AG04450 (cell line): ENCODE measurements around the gene RASGRF2. TPM values are rescaled to one million over a fixed set of nuclear protein-coding genes. Genes with fewer than 3 reads are reported as not detected.

Experiments used
- CTCF ChIA-PET: fragments of 300-600, 350-600 bp; formaldehyde crosslinking; extraction: SDS; loops from one replicate; lab custom pipeline; 2022; ENCODE audit warnings: antibody characterized with exemption, inconsistent platforms; lab: Charles Lee
- POLR2A ChIA-PET: fragments of 350-600 bp; formaldehyde crosslinking; extraction: SDS; loops from one replicate; lab custom pipeline; 2021; ENCODE audit warnings: antibody characterized with exemption, inconsistent platforms; lab: Yijun Ruan, JAX
- DNase-seq: peaks from one replicate; pipeline ENCODE4 v3.0.0-alpha.2; 2011; ENCODE audit warnings: low read depth, low spot score
- H3K27ac ChIP-seq: one replicate; pipeline ENCODE4 v1.5.1; 2012; ENCODE audit warnings: low read depth, low read length, control low read depth
- H3K27me3 ChIP-seq: one replicate; pipeline ENCODE4 v1.6.0; 2012; ENCODE audit warnings: low read length; ENCODE audit not compliant: control insufficient read depth, insufficient read depth
- H3K4me3 ChIP-seq: 2 replicates; pipeline ENCODE4 v1.5.1; 2011; ENCODE audit warnings: mild to moderate bottlenecking, low read depth, low read length, control low read depth
- H3K9me3 ChIP-seq: 2 replicates; pipeline ENCODE4 v1.5.1; 2012; ENCODE audit warnings: low read length; ENCODE audit not compliant: control insufficient read depth, insufficient read depth
- polyA plus RNA-seq: library from polyadenylated mRNA; depleted of rRNA; stranded (reverse); fragments of >200 nt; gene quantifications from 2 replicates; pipeline ENCODE4 v1.2.3, GENCODE V29; 2011
- TF ChIP-seq, protein P1 (sequence below): IDR thresholded peaks from 2 replicates; pipeline ENCODE4 v1.5.1; 2011; ENCODE audit warnings: low read depth, low read length, control low read depth, inconsistent platforms

Gene RASGRF2
- polyA plus RNA-seq, 1 experiment: 19.5 TPM

DNA sequence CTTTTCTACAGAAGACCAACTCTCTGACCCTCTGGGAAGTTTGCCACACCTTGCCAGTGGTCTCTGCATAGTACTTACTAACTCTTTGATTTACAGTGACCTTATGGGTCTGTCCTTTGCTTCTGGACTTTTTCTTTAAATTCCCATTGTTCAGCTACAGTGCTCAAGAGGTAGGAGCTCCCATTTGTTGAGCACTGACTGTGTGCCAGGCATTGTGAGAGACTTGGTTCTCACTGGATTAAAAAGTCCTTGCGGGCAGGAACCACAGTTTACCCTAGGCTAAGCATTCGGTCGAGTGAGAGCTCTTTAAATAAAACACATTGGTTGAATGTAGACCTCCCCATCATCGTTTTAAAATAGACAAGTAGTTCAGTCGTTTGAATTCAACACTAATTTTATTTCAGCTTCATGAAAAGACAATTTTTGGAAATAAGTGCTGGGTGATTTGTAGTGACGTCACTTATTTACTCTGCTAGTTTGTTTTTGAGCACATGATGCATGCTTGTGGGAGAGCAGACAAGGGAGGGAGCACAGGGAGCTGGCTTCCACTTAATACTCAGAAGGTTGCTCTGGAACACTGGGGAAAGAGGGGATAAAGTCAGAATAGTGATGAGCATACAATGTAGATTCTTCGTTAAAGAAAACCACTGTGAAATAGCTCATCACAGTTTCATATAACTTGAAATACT is 27.1 kb downstream of the RASGRF2 start:
- ChIA-PET POLR2A (interaction anchor here (1.3 kb wide), 1 partner anchor 23 kb away, joined by 4 read pairs; no protein-coding TSS in a partner anchor), CTCF (interaction anchor here (0.8 to 1.0 kb wide), 3 partner anchors 12 to 312 kb away, joined by 3 to 5 read pairs (median 4); no protein-coding TSS in a partner anchor)
- Histone ChIP-seq H3K4me3 (no peak overlapping the region), H3K27me3 (no peaks in the 10 kb centered on the region), H3K27ac (no peak overlapping the region), H3K9me3 (no peaks in the 10 kb centered on the region)
- no peak for DNase-seq
- TF ChIP-seq, protein P1, sequence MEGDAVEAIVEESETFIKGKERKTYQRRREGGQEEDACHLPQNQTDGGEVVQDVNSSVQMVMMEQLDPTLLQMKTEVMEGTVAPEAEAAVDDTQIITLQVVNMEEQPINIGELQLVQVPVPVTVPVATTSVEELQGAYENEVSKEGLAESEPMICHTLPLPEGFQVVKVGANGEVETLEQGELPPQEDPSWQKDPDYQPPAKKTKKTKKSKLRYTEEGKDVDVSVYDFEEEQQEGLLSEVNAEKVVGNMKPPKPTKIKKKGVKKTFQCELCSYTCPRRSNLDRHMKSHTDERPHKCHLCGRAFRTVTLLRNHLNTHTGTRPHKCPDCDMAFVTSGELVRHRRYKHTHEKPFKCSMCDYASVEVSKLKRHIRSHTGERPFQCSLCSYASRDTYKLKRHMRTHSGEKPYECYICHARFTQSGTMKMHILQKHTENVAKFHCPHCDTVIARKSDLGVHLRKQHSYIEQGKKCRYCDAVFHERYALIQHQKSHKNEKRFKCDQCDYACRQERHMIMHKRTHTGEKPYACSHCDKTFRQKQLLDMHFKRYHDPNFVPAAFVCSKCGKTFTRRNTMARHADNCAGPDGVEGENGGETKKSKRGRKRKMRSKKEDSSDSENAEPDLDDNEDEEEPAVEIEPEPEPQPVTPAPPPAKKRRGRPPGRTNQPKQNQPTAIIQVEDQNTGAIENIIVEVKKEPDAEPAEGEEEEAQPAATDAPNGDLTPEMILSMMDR: no peak

DNA sequence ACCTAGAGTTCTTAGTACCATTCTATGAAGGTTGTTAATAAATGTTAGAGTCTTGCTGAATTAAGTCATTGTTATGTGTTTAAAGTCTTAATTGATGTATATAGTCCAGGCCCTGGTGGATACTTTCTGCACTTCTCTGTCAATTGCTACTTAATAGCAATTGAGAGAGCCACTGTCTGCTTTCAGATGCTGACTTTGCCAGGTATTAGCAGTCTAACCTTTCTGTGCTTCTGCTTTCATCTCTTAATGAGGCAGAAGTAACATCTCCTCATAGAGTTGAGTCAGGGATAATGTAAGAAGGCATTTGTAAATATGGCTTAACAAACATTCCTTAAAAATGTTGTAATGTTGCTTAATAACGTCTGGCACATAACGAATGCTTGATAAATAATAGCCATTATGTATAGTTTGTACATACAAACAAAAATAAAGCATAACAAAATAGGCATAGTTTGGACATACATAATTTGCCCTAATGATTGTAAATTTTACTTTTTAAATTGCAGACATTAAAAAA is 28.3 kb downstream of the RASGRF2 start:
- POLR2A ChIA-PET: no interaction called here

GRCh38 chr5:80989883-80990282 is 29.7 kb downstream of the RASGRF2 start:
- TF ChIP-seq, protein P1: no peak
- Histone ChIP-seq H3K4me3 (no peak overlapping the region), H3K9me3 (no peaks in the 10 kb centered on the region), H3K27ac (no peak overlapping the region), H3K27me3 (no peaks in the 10 kb centered on the region)
- POLR2A ChIA-PET: no interaction called here
- DNase-seq: no peak
- CTCF ChIA-PET: no interaction called here

More for the DNA sequence above, 28.3 kb downstream of the RASGRF2 start:
- Histone ChIP-seq H3K27ac (no peak overlapping the region), H3K9me3 (no peaks in the 10 kb centered on the region), H3K27me3 (no peaks in the 10 kb centered on the region), H3K4me3 (no peak overlapping the region)
- CTCF ChIA-PET: no interaction called here
- no peak for DNase-seq
- TF ChIP-seq, protein P1: no peak

DNA sequence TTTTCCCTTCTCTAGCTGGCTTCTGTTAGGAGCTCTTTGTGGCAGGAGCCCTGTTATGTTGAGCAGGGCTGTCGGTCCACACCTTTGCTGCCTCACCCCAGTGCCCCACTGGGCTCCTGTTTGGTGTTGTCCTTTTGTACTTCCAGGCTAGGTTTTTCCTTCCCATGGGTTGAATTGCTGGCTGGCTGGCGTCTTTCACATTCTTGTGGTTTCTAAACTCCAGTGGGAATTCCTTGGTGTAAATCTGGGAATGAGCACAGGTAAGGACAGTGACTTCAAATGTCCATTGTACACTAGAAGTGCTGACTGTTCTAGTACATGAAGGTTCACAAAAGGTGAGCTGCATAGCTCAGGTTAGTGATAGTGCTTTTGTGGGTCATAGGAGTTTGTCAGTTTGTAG is 30.4 kb downstream of the RASGRF2 start:
- no peak for DNase-seq
- ChIA-PET CTCF (no interaction called here), POLR2A (no interaction called here)
- TF ChIP-seq, protein P1: no peak
- Histone ChIP-seq H3K9me3 (no peaks in the 10 kb centered on the region), H3K4me3 (no peak overlapping the region), H3K27ac (no peak overlapping the region), H3K27me3 (no peaks in the 10 kb centered on the region)

GRCh38 chr5:80990971-80991370 is 30.8 kb downstream of the RASGRF2 start:
- Histone ChIP-seq H3K27ac (no peak overlapping the region), H3K9me3 (no peaks in the 10 kb centered on the region), H3K4me3 (no peak overlapping the region), H3K27me3 (no peaks in the 10 kb centered on the region)
- ChIA-PET CTCF (no interaction called here), POLR2A (no interaction called here)
- DNase-seq: no peak
- TF ChIP-seq, protein P1: no peak
